HG03432 (cell line): ENCODE measurements around the gene EMX1.

Experiments
- ATAC-seq: cut with Tn5 transposase; IDR thresholded peaks from one replicate; pipeline ENCODE4 v1.9.1; 2021; ENCODE audit warnings: mild to moderate bottlenecking, moderate library complexity; ENCODE audit not compliant: unreplicated experiment

The EMX1 gene

GRCh38 chr2:72942293-72942692 is 25.0 kb downstream of the EMX1 start:
- no peak for ATAC-seq

GRCh38 chr2:72942881-72943418 is 25.6 kb downstream of the EMX1 start:
- no peak for ATAC-seq

GRCh38 chr2:72943540-72944395 is 26.4 kb downstream of the EMX1 start:
- no peak for ATAC-seq

GRCh38 chr2:72944804-72945449 is 27.6 kb downstream of the EMX1 start:
- no peak for ATAC-seq

- ATAC-seq, result no peak
Measured at GRCh38 chr2:72945450-72946019, 28.2 kb downstream of the EMX1 start.

- ATAC-seq, result no peak
Measured at GRCh38 chr2:72946466-72946865, 29.1 kb downstream of the EMX1 start.

GRCh38 chr2:72947952-72948830 is 30.9 kb downstream of the EMX1 start:
- no peak for ATAC-seq

- ATAC-seq, result no peak
Measured at GRCh38 chr2:72949045-72949444, 31.7 kb downstream of the EMX1 start.

GRCh38 chr2:72949642-72950041 is 32.3 kb downstream of the EMX1 start:
- no peak for ATAC-seq

GRCh38 chr2:72950558-72951255 is 33.4 kb downstream of the EMX1 start:
- no peak for ATAC-seq

GRCh38 chr2:72951303-72952095 is 34.2 kb downstream of the EMX1 start:
- no peak for ATAC-seq

- ATAC-seq, result no peak
Measured at GRCh38 chr2:72952110-72952823, 34.9 kb downstream of the EMX1 start.

GRCh38 chr2:72952961-72953360 is 35.6 kb downstream of the EMX1 start:
- ATAC-seq, result no peak

GRCh38 chr2:72953528-72953927 is 36.2 kb downstream of the EMX1 start:
- no peak for ATAC-seq

GRCh38 chr2:72953976-72954375 is 36.7 kb downstream of the EMX1 start:
- peak; percentile 46 for ATAC-seq

GRCh38 chr2:72954376-72955227 is 37.3 kb downstream of the EMX1 start:
- peak; percentile 23 for ATAC-seq

GRCh38 chr2:72955228-72956049 is 38.1 kb downstream of the EMX1 start:
- no peak for ATAC-seq
